ENCODE measurements around the gene HNRNPUL2.

DNA sequence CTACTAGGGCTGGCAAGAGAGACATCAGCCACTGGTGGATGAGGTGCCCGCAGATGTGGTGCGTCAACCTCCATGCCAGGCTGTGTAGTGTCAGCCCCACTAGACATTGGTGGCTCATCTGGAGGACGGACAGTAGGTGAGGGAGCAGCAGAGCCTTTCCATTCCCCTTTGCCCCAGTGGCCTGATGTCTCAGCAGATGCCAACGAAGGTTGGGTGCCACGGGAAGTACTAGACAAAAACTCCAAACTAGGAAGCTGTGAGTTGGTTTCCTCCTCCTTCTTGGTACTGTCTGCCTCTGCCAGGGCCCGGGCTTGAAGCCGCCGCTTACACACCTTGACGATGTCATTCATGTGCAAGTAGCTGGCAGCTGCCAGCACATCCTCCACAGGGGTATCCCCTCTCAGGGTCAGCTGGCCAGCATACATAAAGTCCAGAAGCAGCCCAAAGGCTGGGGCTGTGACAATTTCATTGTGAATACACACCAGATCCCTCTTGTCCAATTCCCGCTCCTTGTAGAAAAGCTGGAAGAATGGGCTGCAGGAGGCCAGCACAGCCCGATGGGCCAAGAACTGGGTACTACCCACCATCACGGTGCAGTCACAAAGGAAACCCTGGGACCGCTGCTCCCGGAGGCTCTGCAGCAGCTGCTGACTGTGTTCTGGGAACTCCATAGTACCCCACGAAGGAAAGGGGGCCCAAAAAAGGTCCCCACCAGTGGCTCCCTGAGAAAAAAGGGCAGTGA is 25.9 kb upstream of the HNRNPUL2 start:
- TF ChIP-seq POLR2A (IDR thresholded peaks at IDR 0.05) (no peak), EP300 (IDR thresholded peaks at IDR 0.05) (no peak)
- TF ChIP-seq, protein P1, sequence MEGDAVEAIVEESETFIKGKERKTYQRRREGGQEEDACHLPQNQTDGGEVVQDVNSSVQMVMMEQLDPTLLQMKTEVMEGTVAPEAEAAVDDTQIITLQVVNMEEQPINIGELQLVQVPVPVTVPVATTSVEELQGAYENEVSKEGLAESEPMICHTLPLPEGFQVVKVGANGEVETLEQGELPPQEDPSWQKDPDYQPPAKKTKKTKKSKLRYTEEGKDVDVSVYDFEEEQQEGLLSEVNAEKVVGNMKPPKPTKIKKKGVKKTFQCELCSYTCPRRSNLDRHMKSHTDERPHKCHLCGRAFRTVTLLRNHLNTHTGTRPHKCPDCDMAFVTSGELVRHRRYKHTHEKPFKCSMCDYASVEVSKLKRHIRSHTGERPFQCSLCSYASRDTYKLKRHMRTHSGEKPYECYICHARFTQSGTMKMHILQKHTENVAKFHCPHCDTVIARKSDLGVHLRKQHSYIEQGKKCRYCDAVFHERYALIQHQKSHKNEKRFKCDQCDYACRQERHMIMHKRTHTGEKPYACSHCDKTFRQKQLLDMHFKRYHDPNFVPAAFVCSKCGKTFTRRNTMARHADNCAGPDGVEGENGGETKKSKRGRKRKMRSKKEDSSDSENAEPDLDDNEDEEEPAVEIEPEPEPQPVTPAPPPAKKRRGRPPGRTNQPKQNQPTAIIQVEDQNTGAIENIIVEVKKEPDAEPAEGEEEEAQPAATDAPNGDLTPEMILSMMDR (IDR thresholded peaks at IDR 0.05): no peak
